ENCODE results near the gene NAXD.
"Not testable (repeated sequence)": the region's sequence is repeated elsewhere in the genome, so short reads cannot be mapped to it uniquely, and the experiment has no call there.

Gene NAXD

GRCh38 chr13:110651726-110652230 is 36.4 kb downstream of the NAXD start:
- DNase-seq (ENCODE audit: low spot score), result no peak
- no peak for TF ChIP-seq CTCF (conservative IDR thresholded peaks at IDR 0.05; ENCODE audit: low read depth)
- no peak overlapping the region for H3K27ac ChIP-seq
- CTCF ChIA-PET, result interaction anchor here (0.6 kb wide), 2 partner anchors 64 to 190 kb away, joined by 3 to 5 read pairs; no protein-coding TSS in a partner anchor
- POLR2A ChIA-PET (ENCODE audit: low non-redundant PET), result no interaction called here

DNA sequence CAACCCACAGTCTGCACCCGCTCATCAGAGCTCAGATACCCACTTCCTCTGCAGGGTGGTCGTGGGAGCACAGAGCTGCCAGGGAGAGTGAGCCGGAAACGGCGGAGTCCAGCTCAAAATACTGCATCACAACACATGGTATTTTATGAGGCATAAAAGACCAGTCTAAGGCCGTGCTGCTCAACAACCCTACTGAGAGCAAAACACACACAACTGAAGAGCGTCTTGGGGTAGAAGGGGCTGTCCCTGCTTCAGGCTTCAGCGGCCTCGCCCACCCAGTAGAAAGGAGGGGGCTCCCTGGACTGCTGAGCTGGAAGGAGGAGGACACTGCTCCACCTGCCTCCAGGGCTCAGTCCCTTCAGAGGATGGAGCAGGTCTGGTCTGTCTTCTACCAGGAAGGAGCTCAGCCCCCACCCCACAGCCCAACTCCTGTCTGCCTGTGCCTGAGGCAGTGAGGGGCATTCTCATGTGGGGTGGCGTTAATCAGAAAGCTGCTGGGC is 36.9 kb downstream of the NAXD start:
- ChIA-PET POLR2A (ENCODE audit: low non-redundant PET) (no interaction called here), CTCF (interaction anchor here (0.5 to 0.6 kb wide), 3 partner anchors 63 to 191 kb away, joined by 3 to 5 read pairs (median 4); no protein-coding TSS in a partner anchor)
- no peak for DNase-seq (ENCODE audit: low spot score)
- H3K27ac ChIP-seq, result no peak overlapping the region
- no peak for TF ChIP-seq CTCF (conservative IDR thresholded peaks at IDR 0.05; ENCODE audit: low read depth)

- no peak for TF ChIP-seq CTCF (conservative IDR thresholded peaks at IDR 0.05; ENCODE audit: low read depth)
- ChIA-PET CTCF (interaction anchor here (0.5 kb wide), 1 partner anchor 148 kb away, joined by 4 read pairs; no protein-coding TSS in a partner anchor), POLR2A (ENCODE audit: low non-redundant PET) (no interaction called here)
- no peak overlapping the region for H3K27ac ChIP-seq
- no peak for DNase-seq (ENCODE audit: low spot score)
Measured at GRCh38 chr13:110652764-110653163, 37.4 kb downstream of the NAXD start.

GRCh38 chr13:110653271-110653670 is 37.9 kb downstream of the NAXD start:
- POLR2A ChIA-PET (ENCODE audit: low non-redundant PET), result no interaction called here
- CTCF ChIA-PET, result no interaction called here
- H3K27ac ChIP-seq, result no peak overlapping the region
- no peak for DNase-seq (ENCODE audit: low spot score)
- no peak for TF ChIP-seq CTCF (conservative IDR thresholded peaks at IDR 0.05; ENCODE audit: low read depth)

GRCh38 chr13:110653851-110654250 is 38.5 kb downstream of the NAXD start:
- ChIA-PET CTCF (no interaction called here), POLR2A (ENCODE audit: low non-redundant PET) (interaction anchor here (0.6 kb wide), 1 partner anchor 14 kb away, joined by 6 read pairs; no protein-coding TSS in a partner anchor)
- TF ChIP-seq CTCF (conservative IDR thresholded peaks at IDR 0.05; ENCODE audit: low read depth), result no peak
- DNase-seq (ENCODE audit: low spot score), result no peak
- no peak overlapping the region for H3K27ac ChIP-seq

DNA sequence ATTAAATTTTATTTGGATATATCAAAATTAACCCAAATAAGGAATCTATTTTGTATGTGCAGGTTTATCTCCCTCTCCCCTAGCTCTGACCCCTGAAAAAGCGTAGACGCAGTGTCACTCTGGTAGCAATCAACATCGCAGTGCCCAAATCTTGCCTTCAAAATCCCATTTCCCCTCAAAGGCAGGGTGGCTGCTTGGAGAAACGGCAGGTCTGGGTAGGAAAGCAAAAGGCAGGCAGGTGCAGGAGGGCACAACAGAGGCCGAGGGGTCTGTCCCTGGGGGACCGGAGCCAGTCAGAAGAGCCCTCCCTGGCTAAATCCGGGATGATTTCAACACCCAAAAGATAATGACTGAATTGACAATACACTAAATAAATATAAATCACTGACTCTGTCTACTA is 41.9 kb downstream of the NAXD start:
- TF ChIP-seq CTCF (conservative IDR thresholded peaks at IDR 0.05; ENCODE audit: low read depth), result no peak
- CTCF ChIA-PET, result interaction anchor here (0.7 kb wide), 1 partner anchor 561 kb away, joined by 3 read pairs; no protein-coding TSS in a partner anchor
- POLR2A ChIA-PET (ENCODE audit: low non-redundant PET), result no interaction called here
- no peak overlapping the region for H3K27ac ChIP-seq
- no peak for DNase-seq (ENCODE audit: low spot score)

GRCh38 chr13:110658218-110658911 is 43.0 kb downstream of the NAXD start:
- DNase-seq (ENCODE audit: low spot score); POLR2A ChIA-PET (ENCODE audit: low non-redundant PET); H3K27ac ChIP-seq: not testable (repeated sequence)
- CTCF ChIA-PET, result interaction anchor here (0.7 kb wide), 1 partner anchor 560 kb away, joined by 3 read pairs; no protein-coding TSS in a partner anchor
